HG03442 (cell line): Measurements from ENCODE around the gene SLC46A1.
A peak's percentile ranks its signal among the peaks of the same experiment; 100 is the strongest.
"Not testable (repeated sequence)": the region's sequence is repeated elsewhere in the genome, so short reads cannot be mapped to it uniquely, and the experiment has no call there.

Experiments
- ATAC-seq: cut with Tn5 transposase; IDR thresholded peaks from one replicate; pipeline ENCODE4 v1.9.1; 2021; ENCODE audit warnings: mild to moderate bottlenecking, moderate library complexity; ENCODE audit not compliant: unreplicated experiment

The SLC46A1 gene

DNA sequence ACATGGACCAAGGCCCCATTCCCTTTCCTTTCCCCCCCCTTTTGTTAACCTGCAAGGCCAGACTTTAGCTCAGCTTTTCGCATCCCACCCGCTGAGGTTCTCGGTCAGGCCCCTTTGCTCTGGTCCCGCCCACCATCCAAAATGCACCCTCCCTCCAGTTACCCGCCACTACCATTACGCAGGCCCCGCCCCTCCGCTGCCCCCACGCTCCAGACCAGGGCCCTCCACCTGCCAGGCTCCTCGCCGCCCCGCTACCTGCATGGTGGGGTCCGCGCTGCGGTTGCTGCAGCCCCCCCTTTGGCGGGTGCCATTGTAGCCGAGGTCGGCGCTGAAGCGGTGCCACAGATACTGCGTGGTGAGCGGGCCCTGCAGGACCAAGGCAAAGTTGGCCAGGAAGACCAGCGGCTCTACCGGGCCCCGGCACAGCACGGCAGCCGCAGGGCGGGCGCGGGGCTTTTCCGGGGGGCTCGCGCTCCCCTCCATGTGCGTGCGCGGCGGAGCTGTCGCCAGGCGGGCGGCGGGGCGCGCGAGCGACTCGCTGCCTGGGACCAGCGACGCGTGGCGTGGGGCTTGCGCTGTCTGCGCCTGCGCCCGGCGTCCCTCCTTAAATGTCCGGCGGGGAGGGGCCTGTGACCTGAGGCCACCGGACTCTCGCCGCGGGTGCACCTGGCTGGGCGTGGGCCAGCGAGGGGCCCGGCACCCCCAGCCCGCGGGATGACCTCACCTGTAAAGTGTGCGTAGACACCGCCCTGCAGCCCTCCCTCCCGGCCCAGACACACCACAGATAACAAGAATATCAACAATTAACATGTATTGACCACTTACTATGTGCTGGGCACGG lies at the start of gene SLC46A1:
SLC46A1 (minus strand) TSS at position 581 of the 841 bp plus-strand sequence; CDS start at position 483, 98 bp downstream.
- ATAC-seq, result peak; percentile 64

GRCh38 chr17:28449859-28450258 lies 43.8 kb upstream of the SLC46A1 start:
- no peak for ATAC-seq

DNA sequence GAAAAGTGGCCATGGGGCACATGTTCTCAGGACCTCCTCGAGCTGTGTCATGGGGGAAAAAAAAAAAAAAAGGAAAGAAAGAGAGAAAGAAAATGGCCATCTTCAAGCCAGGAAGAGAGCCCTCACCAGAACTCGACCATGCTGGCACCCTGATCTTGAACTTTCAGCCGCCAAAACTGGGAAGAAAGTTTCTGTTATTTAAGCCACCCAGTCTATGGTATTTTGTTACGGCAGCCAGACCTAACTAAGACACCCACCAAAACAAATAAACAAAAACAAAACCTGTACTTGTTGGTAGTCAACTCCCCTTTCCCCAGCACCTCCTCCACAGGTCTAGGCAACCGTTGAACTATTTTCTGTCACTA lies 41.4 kb upstream of the SLC46A1 start:
- ATAC-seq, result no peak

GRCh38 chr17:28446716-28447395 lies 40.8 kb upstream of the SLC46A1 start:
- no peak for ATAC-seq

GRCh38 chr17:28443901-28444638 lies 38.1 kb upstream of the SLC46A1 start:
- no peak for ATAC-seq

- ATAC-seq, result not testable (repeated sequence)
Measured at GRCh38 chr17:28434326-28434725, 28.3 kb upstream of the SLC46A1 start.

GRCh38 chr17:28433721-28434120 lies 27.7 kb upstream of the SLC46A1 start:
- no peak for ATAC-seq

DNA sequence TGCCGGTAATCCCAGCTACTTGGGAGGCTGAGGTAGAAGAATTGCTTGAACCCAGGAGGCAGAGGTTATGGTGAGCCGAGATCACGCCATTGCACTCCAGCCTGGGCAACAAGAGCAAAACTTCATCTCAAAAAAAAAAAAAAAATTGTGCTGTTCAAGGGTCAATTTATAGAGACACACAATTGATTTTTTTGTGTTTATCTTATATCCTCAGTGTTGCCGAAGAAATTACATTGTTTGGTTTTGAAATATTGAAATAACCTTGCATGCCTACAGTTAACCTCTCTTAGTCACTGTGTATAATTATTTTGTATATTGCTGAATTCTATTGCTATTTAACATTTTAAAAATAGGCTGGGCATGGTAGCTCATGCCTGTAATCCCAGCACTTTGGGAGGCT lies 22.0 kb upstream of the SLC46A1 start:
- not testable (repeated sequence) for ATAC-seq

- ATAC-seq, result no peak
Measured at GRCh38 chr17:28427371-28427770, 21.4 kb upstream of the SLC46A1 start.

GRCh38 chr17:28426081-28426519 lies 20.1 kb upstream of the SLC46A1 start:
- ATAC-seq, result no peak

- ATAC-seq, result no peak
Measured at GRCh38 chr17:28425206-28425605, 19.2 kb upstream of the SLC46A1 start.

DNA sequence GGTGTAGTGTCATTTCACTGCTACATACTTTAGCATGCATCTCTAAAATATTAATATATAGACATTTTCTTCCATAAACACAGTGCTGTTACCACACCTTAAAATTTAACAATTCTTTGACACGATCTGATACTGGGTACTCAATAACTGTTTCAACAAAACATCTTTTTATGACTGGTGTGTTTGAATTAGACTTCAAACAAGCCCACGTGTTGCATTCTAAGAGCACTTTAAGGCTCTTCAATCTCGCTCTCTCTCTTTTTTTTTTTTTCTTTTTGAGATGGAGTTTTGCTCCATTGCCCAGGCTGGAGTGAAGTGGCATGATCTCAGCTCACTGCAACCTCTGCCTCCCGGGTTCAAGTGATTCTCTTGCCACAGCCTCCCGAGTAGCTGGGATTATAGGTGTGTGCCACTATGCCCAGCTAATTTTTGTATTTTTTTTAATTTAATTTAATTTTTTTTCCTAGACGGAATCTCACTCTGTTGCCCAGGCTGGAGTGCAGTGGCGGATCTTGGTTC lies 15.8 kb upstream of the SLC46A1 start:
- ATAC-seq, result no peak

GRCh38 chr17:28416703-28417311 lies 10.8 kb upstream of the SLC46A1 start:
- ATAC-seq, result no peak

DNA sequence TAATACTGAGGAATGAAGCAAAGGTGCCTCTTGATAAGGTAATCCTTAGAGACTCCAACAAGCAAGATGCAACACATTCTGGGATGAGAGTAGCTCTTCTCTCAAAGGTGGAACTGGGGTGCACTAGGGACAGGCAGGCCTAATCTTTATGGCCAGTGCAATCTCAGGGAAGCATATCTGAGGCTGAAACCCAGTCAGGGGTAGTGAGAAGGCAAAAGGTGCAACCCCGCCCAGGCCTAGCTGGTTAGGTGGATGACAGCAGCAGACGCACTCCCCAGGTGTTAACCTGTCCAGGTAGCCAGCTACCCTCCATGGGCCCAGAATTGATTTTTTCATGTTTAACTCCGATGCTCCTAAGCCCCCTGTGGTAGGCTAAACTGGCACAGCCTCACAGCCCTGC lies 9.9 kb upstream of the SLC46A1 start:
- no peak for ATAC-seq

GRCh38 chr17:28413804-28414203 lies 7.8 kb upstream of the SLC46A1 start:
- ATAC-seq, result no peak

DNA sequence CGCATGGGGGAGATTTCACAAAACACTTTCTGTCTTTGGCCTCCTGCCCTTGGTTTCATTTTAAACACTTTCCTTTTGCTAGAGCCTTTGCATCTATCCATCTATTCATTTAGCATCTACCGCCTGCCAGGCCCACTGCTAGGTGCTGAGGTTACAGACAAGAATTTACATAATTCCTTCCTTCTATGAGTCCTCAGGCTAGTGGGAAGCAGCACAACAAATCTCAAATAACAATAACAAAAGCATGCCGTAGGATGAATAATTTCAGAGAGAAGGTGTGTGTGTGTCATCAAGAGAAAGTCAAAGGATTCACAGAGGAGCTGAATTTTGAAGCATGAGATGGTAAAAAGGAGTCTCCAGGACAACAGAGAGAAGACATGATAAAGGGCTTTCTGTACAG lies 6.1 kb upstream of the SLC46A1 start:
- no peak for ATAC-seq

DNA sequence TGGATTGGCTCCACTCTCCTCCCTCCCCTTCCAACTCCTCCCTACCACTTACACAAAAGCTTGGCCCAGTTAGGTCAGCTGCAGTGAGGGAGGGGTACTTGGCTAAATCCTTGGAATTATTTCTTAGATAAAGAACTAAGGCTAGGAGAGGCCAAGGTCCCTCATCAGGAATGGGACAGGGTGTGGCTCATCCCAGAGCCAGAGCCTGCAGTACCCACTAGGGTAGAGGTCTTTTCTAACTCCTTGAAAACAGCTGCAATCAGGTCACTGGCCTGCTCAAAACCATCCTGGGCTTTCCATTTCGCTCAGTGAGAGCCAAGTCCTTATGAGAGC lies 1.9 kb upstream of the SLC46A1 start:
- no peak for ATAC-seq

DNA sequence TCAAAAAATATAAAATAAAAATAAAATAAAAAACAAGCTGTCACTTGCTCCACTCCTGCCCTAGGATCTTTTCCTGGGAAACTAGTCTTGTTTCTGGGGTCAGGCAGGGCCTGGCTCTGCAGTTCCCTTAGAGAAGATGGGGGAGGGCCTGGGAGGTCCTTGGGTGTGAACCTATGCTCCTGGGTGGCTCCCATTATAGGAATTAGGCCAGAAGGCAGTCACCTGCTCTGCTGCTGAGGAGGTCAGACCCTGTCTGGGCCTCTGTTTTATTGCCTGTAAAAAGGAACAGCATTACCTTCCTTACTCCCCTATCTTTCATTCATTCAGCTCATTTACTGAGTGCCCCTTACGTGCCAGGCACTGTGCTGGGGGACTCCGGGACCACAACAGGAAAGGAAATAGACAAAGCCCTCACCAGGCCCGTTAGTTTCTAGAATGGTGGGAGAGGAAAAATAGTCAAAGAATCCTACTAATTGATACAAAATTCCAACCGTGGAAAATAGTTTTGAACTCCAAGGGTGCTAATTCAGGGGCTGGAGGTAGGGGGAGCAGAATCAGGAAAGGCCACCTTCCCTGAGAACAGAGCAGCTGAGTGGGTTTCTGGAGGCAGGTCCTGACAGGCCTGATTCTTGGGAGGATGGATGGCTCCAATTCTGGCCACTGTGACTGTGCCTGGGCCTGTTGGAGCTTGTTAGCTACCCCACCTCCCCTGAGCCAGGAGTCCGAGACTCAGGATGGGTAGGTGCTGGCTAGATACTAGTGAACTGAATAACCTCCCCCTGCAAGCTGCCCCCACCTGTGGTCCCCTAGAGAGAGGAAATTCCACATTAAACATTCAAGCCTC lies 1.3 kb upstream of the SLC46A1 start:
- no peak for ATAC-seq

- no peak for ATAC-seq
Measured at GRCh38 chr17:28406473-28406814, 432 bp upstream of the SLC46A1 start.
